WTC11 (cell line): ENCODE data around the gene EPM2A. TPM values are rescaled to one million over a fixed set of nuclear protein-coding genes. Genes with fewer than 3 reads are reported as not detected.

Experiments used
- ATAC-seq: fragments of 200-7000 bp; cut with Tn5 transposase; 2 replicates; pipeline ENCODE4 v1.10.0; 2021; ENCODE audit warnings: mild to moderate bottlenecking, moderate library complexity
- CTCF ChIA-PET: fragments of 300-600 bp; sonication (Branson Sonifier 250); formaldehyde crosslinking; loops from one replicate; lab custom pipeline; 2021; ENCODE audit warnings: antibody characterized with exemption; lab: Charles Lee
- POLR2A ChIA-PET: fragments of 350-600 bp; sonication (Branson Sonifier 250); formaldehyde crosslinking; loops from one replicate; lab custom pipeline; 2021; ENCODE audit warnings: antibody characterized with exemption; lab: Charles Lee
- DNase-seq: peaks from one replicate; pipeline ENCODE4 v3.0.0; 2021; ENCODE audit warnings: low spot score
- H3K27ac Mint-ChIP-seq: 2 replicates; pipeline ENCODE4 v1.8.0; 2021; ENCODE audit warnings: mixed read lengths
- H3K27me3 Mint-ChIP-seq: 2 replicates; pipeline ENCODE4 v1.8.0; 2021; ENCODE audit warnings: low read depth, mild to moderate bottlenecking, moderate library complexity, mixed read lengths
- H3K36me3 Mint-ChIP-seq: 2 replicates; pipeline ENCODE4 v1.8.0; 2021; ENCODE audit warnings: mixed read lengths
- H3K4me1 Mint-ChIP-seq: 2 replicates; pipeline ENCODE4 v1.8.0; 2022; ENCODE audit warnings: mixed read lengths
- H3K4me3 Mint-ChIP-seq: 2 replicates; pipeline ENCODE4 v1.8.0; 2021; ENCODE audit warnings: mild to moderate bottlenecking, moderate library complexity, mixed read lengths
- H3K9me3 Mint-ChIP-seq: 2 replicates; pipeline ENCODE4 v1.8.0; 2021; ENCODE audit warnings: mixed read lengths
- EMX1 ChIP-seq: fragments of 250-450 bp; sonication (Bioruptor Pico); IDR thresholded peaks from 2 replicates; pipeline ENCODE4 v1.8.0; 2021; ENCODE audit warnings: mild to moderate bottlenecking
- ERG ChIP-seq: fragments of 250-450 bp; sonication (Bioruptor Pico); IDR thresholded peaks from 2 replicates; pipeline ENCODE4 v1.8.0; 2021; ENCODE audit warnings: mild to moderate bottlenecking
- ESRRA ChIP-seq: sonication (generic); formaldehyde crosslinking; IDR thresholded peaks from 2 replicates; pipeline ENCODE4 v1.8.1; 2022; ENCODE audit warnings: mild to moderate bottlenecking, missing genetic modification reagents, borderline replicate concordance
- FOXP1 ChIP-seq: sonication (generic); formaldehyde crosslinking; IDR thresholded peaks from 2 replicates; pipeline ENCODE4 v1.8.0; 2022; ENCODE audit warnings: missing genetic modification reagents, mild to moderate bottlenecking, moderate library complexity, borderline replicate concordance
- FOXP4 ChIP-seq: sonication (generic); formaldehyde crosslinking; IDR thresholded peaks from 2 replicates; pipeline ENCODE4 v1.8.0; 2022; ENCODE audit warnings: mild to moderate bottlenecking, missing genetic modification reagents
- GRHL2 ChIP-seq: fragments of 250-450 bp; sonication (Bioruptor Pico); IDR thresholded peaks from 2 replicates; pipeline ENCODE4 v1.8.0; 2022; ENCODE audit warnings: mild to moderate bottlenecking, moderate library complexity; ENCODE audit not compliant: insufficient replicate concordance, severe bottlenecking
- HMGA2 ChIP-seq: fragments of 250-450 bp; sonication (Bioruptor Pico); IDR thresholded peaks from 2 replicates; pipeline ENCODE4 v1.4.0; 2021; ENCODE audit warnings: mild to moderate bottlenecking, moderate library complexity
- NFATC4 ChIP-seq: fragments of 250-450 bp; sonication (Bioruptor Pico); IDR thresholded peaks from 2 replicates; pipeline ENCODE4 v1.9.0; 2021; ENCODE audit warnings: mild to moderate bottlenecking
- OVOL2 ChIP-seq: fragments of 250-450 bp; sonication (Bioruptor Pico); IDR thresholded peaks from 2 replicates; pipeline ENCODE4 v1.9.0; 2021; ENCODE audit warnings: mild to moderate bottlenecking, borderline replicate concordance
- PRDM15 ChIP-seq: sonication (generic); formaldehyde crosslinking; IDR thresholded peaks from 2 replicates; pipeline ENCODE4 v1.8.0; 2022; ENCODE audit warnings: missing genetic modification reagents
- PREB ChIP-seq: sonication (generic); formaldehyde crosslinking; IDR thresholded peaks from 2 replicates; pipeline ENCODE4 v1.8.1; 2022; ENCODE audit warnings: mild to moderate bottlenecking, missing genetic modification reagents, moderate library complexity, borderline replicate concordance
- PRRX2 ChIP-seq: fragments of 250-450 bp; sonication (Bioruptor Pico); IDR thresholded peaks from 2 replicates; pipeline ENCODE4 v1.8.0; 2021; ENCODE audit warnings: mild to moderate bottlenecking
- SMAD3 ChIP-seq: sonication (generic); formaldehyde crosslinking; IDR thresholded peaks from 2 replicates; pipeline ENCODE4 v1.8.0; 2022; ENCODE audit warnings: missing genetic modification reagents, mild to moderate bottlenecking, borderline replicate concordance
- TP53 ChIP-seq: sonication (generic); formaldehyde crosslinking; IDR thresholded peaks from 2 replicates; pipeline ENCODE4 v1.8.1; 2023; ENCODE audit warnings: mild to moderate bottlenecking, missing genetic modification reagents
- USF1 ChIP-seq: sonication (generic); formaldehyde crosslinking; IDR thresholded peaks from 2 replicates; pipeline ENCODE4 v1.8.0; 2022; ENCODE audit warnings: mild to moderate bottlenecking, missing genetic modification reagents
- ZBTB43 ChIP-seq: sonication (generic); formaldehyde crosslinking; IDR thresholded peaks from 2 replicates; pipeline ENCODE4 v1.8.1; 2023; ENCODE audit warnings: mild to moderate bottlenecking, missing genetic modification reagents
- ZNF219 ChIP-seq: sonication (generic); formaldehyde crosslinking; IDR thresholded peaks from 2 replicates; pipeline ENCODE4 v1.8.0; 2023; ENCODE audit warnings: missing genetic modification reagents, mild to moderate bottlenecking, borderline replicate concordance
- total RNA-seq: library from RNA; stranded (reverse); gene quantifications from 3 replicates; pipeline ENCODE4 v1.2.3, GENCODE V29; 2021

Gene EPM2A
- total RNA-seq, 1 experiment from 2014 or later, result 5.3 TPM

GRCh38 chr6:145643760-145644159, 91.6 kb downstream of the EPM2A start:
- CTCF ChIA-PET, result interaction anchor here (0.7 kb wide), 1 partner anchor 10 kb away, joined by 3 read pairs; no protein-coding TSS in a partner anchor
- no peak overlapping the region for H3K4me3 Mint-ChIP-seq

More at GRCh38 chr6:145643760-145644159, 91.6 kb downstream of the EPM2A start:
- ATAC-seq (no peak), DNase-seq (no peak)
- Mint-ChIP-seq H3K27me3 (no peaks in the 10 kb centered on the region), H3K9me3 (no peaks in the 10 kb centered on the region), H3K27ac (no peak overlapping the region), H3K36me3 (no peaks in the 10 kb centered on the region), H3K4me1 (no peaks in the 10 kb centered on the region)
- TF ChIP-seq TP53 (no peak), ZBTB43 (CRISPR knock-in tag) (no peak), NFATC4 (CRISPR knock-in tag) (no peak), ZNF219 (CRISPR knock-in tag) (no peak), ESRRA (no peak), PRDM15 (no peak), USF1 (CRISPR knock-in tag) (no peak), PRRX2 (CRISPR knock-in tag) (no peak), ERG (CRISPR knock-in tag) (no peak), FOXP4 (CRISPR knock-in tag) (no peak), OVOL2 (CRISPR knock-in tag) (no peak), SMAD3 (CRISPR knock-in tag) (no peak), PREB (CRISPR knock-in tag) (no peak), EMX1 (CRISPR knock-in tag) (no peak), GRHL2 (CRISPR knock-in tag) (no peak), FOXP1 (CRISPR knock-in tag) (no peak), HMGA2 (no peak)
- POLR2A ChIA-PET, result no interaction called here
